Activated T-helper 1 cell treated with anti-CD3 and anti-CD28 coated beads, Interleukin-12 subunit alpha, Interleukin-12 subunit beta, Interleukin-2, Interleukin-4 antibody, amounts not matched to agents 30 ng/mL and 10 ng/mL and 1 ng/mL, durations not matched to agents 14 hours and 24 hours and 36 hours (primary cell): Measurements from ENCODE around the gene TAF6. TPM values are rescaled to one million over a fixed set of nuclear protein-coding genes. Genes with fewer than 3 reads are reported as not detected.

ENCODE experiments used
- total RNA-seq: library from RNA; stranded (reverse); gene quantifications from 2 replicates; pipeline ENCODE4 v1.2.3, GENCODE V29; 2022

The TAF6 gene
- total RNA-seq, 1 donor from 2014 or later, result 79.2 TPM

Other genes starting within 250 kb of the TAF6 start
- 0.20 and 0.31 TPM in 2 replicates for gene OR2AE1, start 242.3 kb downstream of the TAF6 start, total RNA-seq
- 22.1 and 24.1 TPM in 2 replicates for gene TRIM4, start 199.8 kb downstream of the TAF6 start, total RNA-seq
- 0.18 and 0.24 TPM in 2 replicates for gene GJC3, start 189.7 kb downstream of the TAF6 start, total RNA-seq
- not detected in 2 replicates for gene AZGP1, start 143.3 kb downstream of the TAF6 start, total RNA-seq
- 62.5 and 63.1 TPM in 2 replicates for gene ZKSCAN1, start 103.8 kb downstream of the TAF6 start, total RNA-seq
- 6.8 and 9.8 TPM in 2 replicates for gene ZSCAN21, start 69.6 kb downstream of the TAF6 start, total RNA-seq
- gene ZNF3, start 37.6 kb downstream of the TAF6 start, total RNA-seq, result 24.6 and 26.1 TPM in 2 replicates
- gene COPS6, start 30.4 kb downstream of the TAF6 start, total RNA-seq, result 101 and 115 TPM in 2 replicates
- gene MCM7, start 18.0 kb downstream of the TAF6 start, total RNA-seq, result 447 and 452 TPM in 2 replicates
- 12.3 and 15.9 TPM in 2 replicates for gene AP4M1, start 17.7 kb downstream of the TAF6 start, total RNA-seq
- gene CNPY4, start 276 bp upstream of the TAF6 start, total RNA-seq, result 19.6 and 21.7 TPM in 2 replicates
- 4.1 and 5.5 TPM in 2 replicates for gene MBLAC1, start 7.6 kb upstream of the TAF6 start, total RNA-seq
- 119 and 133 TPM in 2 replicates for gene LAMTOR4, start 29.6 kb upstream of the TAF6 start, total RNA-seq
- 43.9 and 44.3 TPM in 2 replicates for gene TRAPPC14, start 39.4 kb upstream of the TAF6 start, total RNA-seq
- gene GAL3ST4, start 49.3 kb upstream of the TAF6 start, total RNA-seq, result 1.3 and 1.5 TPM in 2 replicates
- gene GPC2, start 58.0 kb upstream of the TAF6 start, total RNA-seq, result 3.9 and 4.8 TPM in 2 replicates
- 25.0 and 30.6 TPM in 2 replicates for gene STAG3, start 58.6 kb upstream of the TAF6 start, total RNA-seq
- gene PVRIG, start 100.6 kb upstream of the TAF6 start, total RNA-seq, result 30.5 and 31.2 TPM in 2 replicates
- gene SPDYE3, start 188.3 kb upstream of the TAF6 start, total RNA-seq, result not detected in 2 replicates
- gene PILRB, start 238.8 kb upstream of the TAF6 start, total RNA-seq, result 82.6 and 83.9 TPM in 2 replicates